HG02938 (cell line): ENCODE results near the gene GRIA3.
"Not testable (repeated sequence)": the region's sequence is repeated elsewhere in the genome, so short reads cannot be mapped to it uniquely, and the experiment has no call there.

ENCODE experiments used
- ATAC-seq: cut with Tn5 transposase; IDR thresholded peaks from one replicate; pipeline ENCODE4 v1.9.1; 2021; ENCODE audit warnings: mild to moderate bottlenecking, moderate library complexity; ENCODE audit not compliant: unreplicated experiment

GRIA3 gene

DNA sequence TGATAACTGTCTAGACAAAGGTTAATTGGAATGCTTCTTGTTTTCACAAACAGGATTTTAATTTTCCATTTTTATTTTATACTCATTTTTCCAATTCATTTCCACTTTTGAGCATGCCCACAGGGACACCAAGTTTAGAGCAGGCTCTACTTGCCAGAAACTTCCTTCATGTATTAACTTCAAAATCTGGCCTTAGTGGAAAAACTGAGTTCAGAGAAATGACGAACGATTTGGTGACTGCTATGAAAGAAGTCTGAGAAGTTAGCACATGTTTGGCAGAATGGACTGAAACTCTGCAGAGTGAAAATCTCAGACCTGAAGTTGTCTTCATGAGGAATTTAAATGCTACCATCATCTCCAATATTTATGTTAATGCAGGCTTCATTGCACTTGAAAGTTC lies 334.7 kb downstream of the GRIA3 start:
- ATAC-seq = no peak

DNA sequence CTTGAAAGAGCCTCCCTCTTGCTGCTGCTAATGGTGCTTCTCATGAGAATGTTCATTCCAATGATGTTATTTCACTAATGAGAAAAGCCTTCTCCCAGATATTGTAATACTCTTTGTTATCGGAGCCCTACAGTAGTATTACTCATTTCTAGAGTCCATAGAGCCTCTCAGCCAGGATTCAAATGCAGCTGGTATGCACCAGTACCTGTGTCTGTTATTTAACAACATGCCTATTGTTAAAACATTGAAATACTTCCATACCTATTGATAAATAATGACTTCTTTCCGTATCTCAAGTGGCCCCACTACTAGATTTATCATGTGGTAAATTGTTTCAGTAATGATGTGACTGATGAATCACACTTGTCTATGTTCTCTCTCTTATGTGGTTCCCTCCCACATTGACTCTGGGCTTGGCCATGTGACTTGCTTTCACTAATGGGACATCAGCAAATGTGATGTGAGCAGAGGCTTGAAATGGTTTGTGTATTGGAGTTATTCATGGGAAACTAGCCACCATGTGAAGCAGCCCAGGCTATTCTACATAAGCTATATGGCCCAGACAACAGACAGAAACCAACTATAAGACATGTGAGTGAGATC lies 341.1 kb downstream of the GRIA3 start:
- ATAC-seq = no peak

DNA sequence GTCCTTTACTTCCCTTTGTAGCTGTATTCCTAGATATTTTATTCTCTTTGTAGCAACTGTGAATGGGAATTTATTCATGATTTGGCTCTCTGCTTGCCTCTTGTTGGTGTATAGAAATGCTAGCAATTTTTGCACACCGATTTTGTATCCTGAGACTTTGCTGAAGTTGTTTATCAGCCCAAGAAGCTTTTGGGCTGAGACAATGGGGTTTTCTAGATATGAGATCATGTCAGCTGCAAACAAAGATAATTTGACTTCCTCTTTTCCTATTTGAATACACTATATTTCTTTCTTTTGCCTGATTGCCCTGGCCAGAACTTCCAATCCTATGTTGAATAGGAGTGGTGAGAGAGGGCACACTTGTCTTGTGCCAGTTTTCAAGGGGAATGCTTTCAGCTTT lies 346.6 kb downstream of the GRIA3 start:
- ATAC-seq = not testable (repeated sequence)
